GM12891 (cell line): ENCODE measurements around the gene TACC3.

Experiments used
- DNase-seq: peaks from one replicate; pipeline ENCODE4 v3.0.0; 2011; ENCODE audit warnings: low spot score; ENCODE audit not compliant: insufficient read length
- FAIRE-seq: peaks from 2 replicates; lab custom pipeline; 2011; peaks lifted over from hg19 to GRCh38; lab: Jason Lieb, UNC
- PAX5 ChIP-seq: IDR thresholded peaks from 2 replicates; pipeline ENCODE4 v1.6.1; 2011; ENCODE audit warnings: low read length, moderate library complexity, mild to moderate bottlenecking; ENCODE audit not compliant: insufficient read depth, severe bottlenecking
- POLR2A ChIP-seq: IDR thresholded peaks from 2 replicates; pipeline ENCODE4 v1.6.1; 2011; ENCODE audit warnings: low read depth, low read length, control low read depth
- POLR2AphosphoS5 ChIP-seq: IDR thresholded peaks from 2 replicates; pipeline ENCODE4 v1.6.1; 2011; ENCODE audit warnings: low read depth, low read length, control low read depth
- POU2F2 ChIP-seq: IDR thresholded peaks from 2 replicates; pipeline ENCODE4 v1.6.1; 2011; ENCODE audit warnings: low read depth, mild to moderate bottlenecking, control low read depth, low read length, moderate library complexity
- SPI1 ChIP-seq: IDR thresholded peaks from 2 replicates; pipeline ENCODE4 v1.6.1; 2011; ENCODE audit warnings: low read depth, low read length, control low read depth
- TAF1 ChIP-seq: IDR thresholded peaks from 2 replicates; pipeline ENCODE4 v1.6.1; 2011; ENCODE audit warnings: low read depth, low read length, control low read depth

Gene TACC3

DNA sequence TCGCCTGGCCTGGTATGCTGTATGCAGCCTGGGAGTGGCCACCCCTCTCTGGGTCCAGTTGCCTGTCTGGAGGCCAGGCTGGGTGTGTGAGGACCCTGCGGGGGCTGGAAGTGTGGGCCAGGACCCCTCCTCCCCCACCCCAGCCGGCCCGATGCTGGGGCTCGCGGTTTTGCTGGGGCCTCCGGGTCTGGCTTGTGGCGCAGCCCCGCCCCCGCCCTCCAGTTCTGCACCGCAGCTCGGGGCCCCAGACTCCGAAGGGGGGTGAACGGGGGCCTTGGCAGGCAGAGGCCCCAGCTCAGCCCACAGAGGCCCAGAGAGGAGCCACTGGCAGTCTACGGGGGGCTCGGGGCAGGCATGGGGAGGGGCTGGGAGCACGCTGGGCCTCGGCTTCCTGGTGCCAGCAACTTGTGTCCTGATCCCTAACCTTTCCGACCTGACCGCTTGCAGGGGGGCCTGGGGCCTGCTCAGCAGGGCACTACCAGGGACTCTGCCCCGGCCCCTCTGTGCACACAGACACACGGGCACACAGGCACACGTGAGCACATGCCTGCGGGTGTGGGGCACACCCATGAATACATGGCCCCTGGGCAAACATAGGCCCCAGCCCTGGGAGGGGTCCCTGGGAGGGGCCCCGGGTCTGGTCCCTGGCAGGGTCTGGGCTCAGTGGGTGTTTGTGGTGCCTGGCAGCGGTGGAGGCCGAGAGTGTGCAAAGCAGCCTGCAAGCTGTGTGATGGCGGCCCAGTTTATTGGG, 50.4 kb downstream of the TACC3 start:
- DNase-seq: peak; percentile 90
- no peak for TF ChIP-seq POU2F2
- no peak for TF ChIP-seq TAF1
- TF ChIP-seq SPI1: no peak
- no peak for TF ChIP-seq POLR2AphosphoS5
- TF ChIP-seq POLR2A: no peak
- no peak for TF ChIP-seq PAX5
- no peak for FAIRE-seq

GRCh38 chr4:1772853-1773538, 51.7 kb downstream of the TACC3 start:
- TF ChIP-seq PAX5: no peak
- no peak for TF ChIP-seq SPI1
- no peak for TF ChIP-seq POLR2AphosphoS5
- no peak for TF ChIP-seq POU2F2
- TF ChIP-seq TAF1: no peak
- TF ChIP-seq POLR2A: no peak
- DNase-seq (no peak), FAIRE-seq (no peak)

DNA sequence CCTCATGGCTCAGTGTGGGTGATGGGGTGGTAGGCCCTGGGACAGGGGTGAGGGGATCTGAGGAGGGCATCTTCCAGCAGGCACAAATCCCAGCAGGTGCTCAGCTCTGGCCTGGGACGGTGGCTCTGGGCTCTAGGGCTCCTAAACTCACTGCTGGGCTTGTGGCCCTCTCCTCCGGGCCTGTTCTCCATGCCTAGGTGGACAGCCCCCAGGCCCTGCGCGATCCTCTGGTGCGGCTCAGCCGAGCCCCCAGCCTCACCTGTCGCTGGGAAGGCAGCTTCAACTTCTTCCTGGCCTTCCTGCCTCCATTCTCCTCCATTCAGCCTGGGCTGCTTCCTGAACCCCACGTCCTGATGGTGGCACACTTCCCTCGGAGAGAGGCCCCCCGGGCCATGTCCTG, 52.4 kb downstream of the TACC3 start:
- no peak for DNase-seq
- FAIRE-seq: no peak
- TF ChIP-seq PAX5 (no peak), POLR2AphosphoS5 (no peak), SPI1 (no peak), POU2F2 (no peak), POLR2A (no peak), TAF1 (no peak)

DNA sequence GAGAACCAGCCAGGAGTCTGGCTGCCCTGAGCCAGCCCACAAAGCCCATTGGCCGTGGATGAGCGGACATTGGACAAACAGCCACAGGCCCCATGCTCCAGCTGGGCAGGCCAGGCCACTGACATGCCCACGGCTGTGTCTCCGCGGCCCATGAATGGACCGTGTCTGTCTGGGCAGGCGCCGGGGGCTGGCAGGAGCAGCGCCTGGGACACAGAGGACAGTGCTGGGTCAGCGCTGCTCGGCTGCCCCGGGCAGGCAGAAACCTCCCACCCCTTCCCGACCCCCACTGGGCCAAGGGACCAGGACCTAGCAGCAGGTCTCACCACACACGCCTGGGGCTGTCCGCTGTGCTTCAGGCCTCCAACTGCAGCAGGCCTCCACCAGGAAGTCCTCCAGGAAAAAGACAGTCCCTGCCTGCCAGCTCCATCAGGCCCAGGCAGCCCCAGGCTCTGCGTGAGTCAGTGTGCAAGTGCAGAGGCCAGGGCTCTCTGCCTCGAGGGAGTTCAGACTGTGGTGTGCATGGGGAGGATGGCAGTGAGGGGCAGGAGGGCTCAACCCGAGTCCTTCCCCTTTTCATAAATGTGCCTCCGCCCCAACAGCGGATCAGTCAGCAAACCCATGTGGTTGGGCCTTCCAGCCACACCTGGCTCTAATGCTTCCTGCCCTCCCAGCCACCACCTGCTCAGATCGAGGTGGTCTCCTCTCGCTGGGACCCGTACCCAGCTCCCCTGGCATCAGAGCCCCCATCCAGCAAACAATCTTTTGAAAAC, 54.6 kb downstream of the TACC3 start:
- DNase-seq (no peak), FAIRE-seq (no peak)

GRCh38 chr4:1776521-1777161, 55.3 kb downstream of the TACC3 start:
- no peak for TF ChIP-seq TAF1
- TF ChIP-seq SPI1: no peak
- TF ChIP-seq POLR2AphosphoS5: no peak
- no peak for TF ChIP-seq POU2F2
- TF ChIP-seq POLR2A: no peak
- TF ChIP-seq PAX5: no peak
- DNase-seq: no peak
- FAIRE-seq: no peak

More for the DNA sequence above, 54.6 kb downstream of the TACC3 start:
- TF ChIP-seq POLR2AphosphoS5 (no peak), PAX5 (no peak), POU2F2 (no peak), TAF1 (no peak), POLR2A (no peak), SPI1 (no peak)

DNA sequence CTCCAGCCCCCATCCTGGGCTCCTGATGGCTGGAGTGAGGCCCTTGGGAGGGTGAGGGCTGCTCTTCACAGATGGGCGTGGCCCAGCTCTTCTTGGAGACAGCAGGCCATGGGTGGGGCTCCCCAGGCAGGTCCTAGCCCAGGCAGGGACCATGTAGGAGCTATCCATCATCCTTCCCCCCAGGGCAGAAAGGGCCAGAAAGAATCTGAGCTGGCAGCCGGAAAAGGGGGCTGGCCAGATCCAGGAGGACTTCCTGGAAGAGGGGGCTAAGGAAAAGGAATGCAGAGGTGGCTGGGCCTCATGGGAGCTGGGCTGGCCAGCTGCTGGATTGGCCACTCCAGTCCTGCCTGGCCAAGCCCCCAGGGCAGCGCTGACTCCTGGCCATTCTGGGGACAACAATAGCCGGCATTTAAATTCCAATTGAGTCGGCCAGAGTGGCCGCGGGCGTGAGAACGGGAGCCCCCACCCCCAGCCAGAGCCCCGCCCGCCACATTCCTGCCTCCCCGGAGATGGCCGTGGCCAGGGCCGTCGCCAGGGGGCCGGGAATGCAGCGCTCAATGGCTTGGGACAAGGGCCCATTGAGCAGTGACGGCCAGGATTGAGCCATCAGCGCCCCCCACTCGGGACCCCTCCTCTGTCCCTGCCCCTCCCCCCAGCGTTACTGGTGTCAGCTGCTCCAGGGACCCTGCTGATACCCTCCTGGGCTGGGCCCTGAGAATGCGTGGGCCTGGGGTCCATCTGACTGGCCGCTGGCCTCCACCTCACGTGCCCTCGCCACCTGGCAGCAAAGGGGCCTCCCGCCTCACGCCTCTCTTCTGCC, 56.7 kb downstream of the TACC3 start:
- no peak for DNase-seq
- FAIRE-seq: no peak

DNA sequence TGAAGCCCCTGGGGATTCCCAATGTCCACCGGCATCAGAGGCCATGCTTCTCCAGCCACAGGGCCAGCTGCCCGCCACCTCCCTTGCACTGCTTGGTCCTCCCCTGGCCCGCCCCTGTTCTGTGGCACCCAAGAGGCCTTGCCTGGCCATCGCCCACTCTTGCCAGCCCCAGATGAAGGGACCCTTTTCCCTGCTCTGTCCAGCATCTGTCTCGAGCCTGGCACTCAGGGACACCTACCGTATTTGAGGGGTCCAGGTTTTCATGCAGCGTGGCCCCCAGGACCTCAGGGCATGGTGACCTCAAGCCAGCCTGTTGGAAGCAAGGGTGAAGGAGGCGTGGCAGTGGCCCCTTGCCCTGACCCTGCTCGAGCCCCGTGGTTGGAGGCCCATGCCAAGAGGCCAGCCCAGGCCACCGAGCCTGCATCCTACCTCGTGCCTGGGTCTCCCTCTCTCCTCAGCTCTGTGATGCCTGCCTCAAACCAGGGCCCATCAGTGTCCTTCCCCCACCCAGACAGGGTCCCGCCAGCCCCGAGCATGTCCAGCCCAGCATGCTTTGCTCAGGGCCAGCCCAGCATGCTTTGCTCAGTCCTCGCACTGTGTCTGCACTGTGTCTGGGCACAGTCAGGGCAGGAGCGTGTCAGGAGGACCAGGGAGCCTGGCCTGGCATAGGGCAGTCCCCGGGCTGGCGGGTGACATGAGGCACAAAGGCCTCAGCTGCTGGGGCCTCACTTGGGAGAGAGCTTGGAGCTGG, 57.5 kb downstream of the TACC3 start:
- TF ChIP-seq POLR2A (no peak), PAX5 (no peak), TAF1 (no peak), SPI1 (no peak), POU2F2 (no peak), POLR2AphosphoS5 (no peak)
- FAIRE-seq (no peak), DNase-seq (no peak)

More for the DNA sequence above, 56.7 kb downstream of the TACC3 start:
- TF ChIP-seq POLR2A (no peak), POU2F2 (no peak), POLR2AphosphoS5 (no peak)
